Choroid plexus epithelial cell (primary cell): ENCODE measurements around the gene ZEB2.

Experiments used
- DNase-seq: peaks from one replicate; pipeline ENCODE4 v3.0.0-alpha.2; 2010; ENCODE audit warnings: low read depth
- H3K4me3 ChIP-seq: 2 replicates; pipeline ENCODE4 v1.5.1; 2011; ENCODE audit warnings: low read depth, mild to moderate bottlenecking, control low read depth, low read length, moderate library complexity
- TF ChIP-seq, protein P1 (sequence below): conservative IDR thresholded peaks from 2 replicates; pipeline ENCODE4 v1.5.1; 2011; ENCODE audit warnings: low read depth, mild to moderate bottlenecking, control low read depth, inconsistent platforms, low read length, moderate library complexity

Gene ZEB2

DNA sequence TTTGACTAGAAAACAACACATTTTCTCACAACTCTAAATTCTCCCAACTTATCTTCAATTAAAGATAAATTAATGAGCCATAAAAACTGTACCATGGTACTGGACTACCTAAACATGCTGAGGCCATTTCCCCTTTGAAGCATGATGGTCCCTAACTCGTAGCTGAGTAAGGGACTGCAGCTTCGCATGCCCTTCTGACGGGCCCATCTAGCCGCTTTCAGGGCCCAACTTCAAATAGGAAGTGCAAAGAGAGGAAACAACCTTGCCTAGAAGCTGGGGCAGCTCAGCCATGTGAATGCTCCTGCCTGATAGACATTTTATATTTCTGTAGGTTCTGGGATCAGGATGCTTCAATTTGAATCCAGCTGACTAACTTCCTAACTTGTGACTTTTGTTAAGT, 72.4 kb downstream of the ZEB2 start:
- DNase-seq = no peak
- no peak overlapping the region for H3K4me3 ChIP-seq
- TF ChIP-seq, protein P1, sequence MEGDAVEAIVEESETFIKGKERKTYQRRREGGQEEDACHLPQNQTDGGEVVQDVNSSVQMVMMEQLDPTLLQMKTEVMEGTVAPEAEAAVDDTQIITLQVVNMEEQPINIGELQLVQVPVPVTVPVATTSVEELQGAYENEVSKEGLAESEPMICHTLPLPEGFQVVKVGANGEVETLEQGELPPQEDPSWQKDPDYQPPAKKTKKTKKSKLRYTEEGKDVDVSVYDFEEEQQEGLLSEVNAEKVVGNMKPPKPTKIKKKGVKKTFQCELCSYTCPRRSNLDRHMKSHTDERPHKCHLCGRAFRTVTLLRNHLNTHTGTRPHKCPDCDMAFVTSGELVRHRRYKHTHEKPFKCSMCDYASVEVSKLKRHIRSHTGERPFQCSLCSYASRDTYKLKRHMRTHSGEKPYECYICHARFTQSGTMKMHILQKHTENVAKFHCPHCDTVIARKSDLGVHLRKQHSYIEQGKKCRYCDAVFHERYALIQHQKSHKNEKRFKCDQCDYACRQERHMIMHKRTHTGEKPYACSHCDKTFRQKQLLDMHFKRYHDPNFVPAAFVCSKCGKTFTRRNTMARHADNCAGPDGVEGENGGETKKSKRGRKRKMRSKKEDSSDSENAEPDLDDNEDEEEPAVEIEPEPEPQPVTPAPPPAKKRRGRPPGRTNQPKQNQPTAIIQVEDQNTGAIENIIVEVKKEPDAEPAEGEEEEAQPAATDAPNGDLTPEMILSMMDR = no peak

DNA sequence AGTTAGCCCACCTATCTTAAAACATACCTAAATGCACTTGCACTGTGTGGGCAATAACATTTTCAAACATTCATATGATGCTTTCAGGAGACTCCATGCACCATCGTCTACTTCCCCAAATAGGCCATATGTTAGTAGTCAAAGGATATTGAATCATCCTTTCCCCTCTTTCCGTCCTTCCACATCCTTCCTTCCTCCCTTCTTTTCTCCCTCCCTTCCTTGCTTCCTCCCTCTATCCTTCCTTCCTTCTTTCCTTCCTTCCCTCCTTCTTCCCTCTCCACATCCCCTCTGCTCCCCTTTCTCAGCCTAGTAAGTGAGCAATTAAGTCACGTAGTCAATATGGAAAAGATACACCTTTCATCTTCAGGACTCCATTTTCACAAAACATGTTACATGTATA, 73.8 kb downstream of the ZEB2 start:
- TF ChIP-seq, protein P1 = no peak

DNA sequence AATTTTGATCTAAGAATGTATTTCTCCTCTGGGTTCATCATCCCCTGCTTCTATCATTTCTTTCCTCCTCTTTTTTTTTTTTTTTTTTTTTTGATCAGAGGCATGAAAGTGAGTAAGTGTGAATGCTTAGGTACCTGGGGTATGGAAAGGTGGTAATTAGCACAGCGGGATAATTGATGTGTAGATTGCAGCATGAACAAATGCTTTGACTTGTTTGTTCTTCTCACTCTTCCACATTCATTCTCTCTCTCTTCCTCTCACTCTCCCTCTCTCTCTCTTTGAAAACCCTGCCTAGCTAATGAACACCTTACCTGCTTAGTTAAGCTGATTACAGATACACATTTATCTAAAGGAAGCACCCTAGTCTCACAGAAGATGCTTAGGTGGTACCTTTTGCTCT, 74.7 kb downstream of the ZEB2 start:
- no peak overlapping the region for H3K4me3 ChIP-seq
- no peak for DNase-seq
- TF ChIP-seq, protein P1 = no peak

More for the DNA sequence above, 73.8 kb downstream of the ZEB2 start:
- no peak overlapping the region for H3K4me3 ChIP-seq
- no peak for DNase-seq

DNA sequence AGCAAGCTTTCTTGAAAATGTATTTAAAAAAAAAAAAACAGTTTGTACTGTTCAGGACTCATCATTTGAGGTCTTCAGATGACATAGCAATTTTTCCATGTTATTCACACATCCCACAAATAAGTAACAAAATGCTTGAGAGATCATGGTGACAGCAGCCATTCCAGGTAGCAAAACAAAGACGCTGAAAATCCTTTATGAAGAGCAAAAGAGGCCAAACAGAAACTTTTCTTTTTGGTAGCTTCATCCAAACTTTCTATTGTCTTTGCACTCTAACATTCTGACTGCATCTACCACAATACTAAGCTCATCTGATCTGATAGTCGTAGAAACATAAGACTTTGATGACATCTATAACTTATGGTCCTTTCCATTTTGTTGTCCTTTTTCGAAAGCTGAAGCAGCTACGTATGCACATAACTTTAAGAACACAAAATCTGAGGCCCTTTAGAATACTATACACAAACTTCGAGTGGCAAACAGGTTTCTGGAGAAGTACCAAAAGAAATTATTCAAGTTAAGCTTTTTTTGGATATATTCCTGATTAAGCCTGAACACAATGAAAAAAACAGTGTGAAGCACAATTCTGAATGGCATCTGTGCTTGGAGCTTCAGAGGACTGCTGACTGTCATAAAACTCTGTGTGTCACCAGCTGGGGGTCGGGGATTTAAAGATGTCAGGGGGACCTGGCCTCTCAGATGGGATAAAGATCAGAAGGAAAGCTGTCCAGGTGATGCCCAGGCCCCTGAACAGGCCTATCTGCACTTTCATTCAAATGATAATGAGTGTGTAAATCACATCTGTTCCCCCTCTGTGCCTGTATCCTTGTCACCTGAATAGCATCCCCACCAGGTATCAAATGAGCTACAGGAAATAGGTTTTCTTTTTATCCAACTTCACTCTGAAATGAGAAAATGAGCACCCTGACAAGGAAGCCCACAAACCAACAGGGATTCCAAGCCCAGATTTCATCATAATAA, 75.8 kb downstream of the ZEB2 start:
- peak; percentile 40 for DNase-seq
- TF ChIP-seq, protein P1 = no peak
- no peak overlapping the region for H3K4me3 ChIP-seq

DNA sequence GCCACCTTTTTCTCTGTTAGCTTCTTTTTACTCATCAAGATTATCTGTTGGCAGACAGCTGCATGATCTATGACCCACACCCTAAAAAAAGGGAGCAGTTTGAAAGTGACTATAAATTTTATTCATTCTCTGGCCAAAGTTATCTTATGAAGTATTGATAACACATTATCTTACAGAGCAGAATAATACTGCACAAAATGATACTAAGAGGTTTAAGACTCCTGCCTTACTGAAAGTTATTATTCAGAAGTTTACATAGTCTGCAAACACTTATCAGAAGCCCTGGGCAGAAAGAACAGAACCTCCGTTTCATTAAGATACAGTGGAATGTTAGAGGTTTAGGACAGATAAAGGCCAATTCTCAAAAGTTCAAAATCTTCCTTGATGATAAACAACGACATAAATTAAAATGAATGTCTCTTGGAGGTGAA, 78.2 kb downstream of the ZEB2 start:
- no peak overlapping the region for H3K4me3 ChIP-seq
- DNase-seq = no peak
- TF ChIP-seq, protein P1 = no peak

DNA sequence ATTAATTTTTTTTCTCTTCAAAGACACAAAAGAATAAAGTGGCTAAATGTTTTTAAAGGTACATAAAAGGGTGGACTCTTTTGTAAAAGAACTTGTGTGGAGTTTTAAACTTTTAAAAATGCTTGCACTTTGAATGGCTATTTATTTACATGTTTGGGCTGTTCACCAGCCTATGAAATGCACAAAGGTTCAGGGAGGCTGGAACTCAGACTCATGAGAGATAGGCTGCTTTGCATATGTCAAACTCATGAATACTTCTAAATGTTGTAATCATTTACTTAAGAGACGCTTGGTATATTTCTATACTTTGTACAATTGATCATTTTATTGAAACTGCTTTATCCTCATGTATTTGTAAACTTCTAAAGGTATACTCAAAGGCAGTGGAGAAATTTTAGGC, 79.9 kb downstream of the ZEB2 start:
- TF ChIP-seq, protein P1 = no peak
- no peak for DNase-seq
- H3K4me3 ChIP-seq = no peak overlapping the region
